ENCODE measurements around the gene CYBC1.

GRCh38 chr17:82475458-82475857, 24.9 kb upstream of the CYBC1 start:
- no peak for TF ChIP-seq CTCF (IDR thresholded peaks at IDR 0.05; ENCODE audit: low read length)
- TF ChIP-seq EZH2 (IDR thresholded peaks at IDR 0.05; ENCODE audit: borderline replicate concordance, low read length): no peak

Measured in OCI-LY1 (cell line).